ENCODE measurements around the gene DUSP7. TPM values are rescaled to one million over a fixed set of nuclear protein-coding genes. Genes with fewer than 3 reads are reported as not detected.

DUSP7 gene
- total RNA-seq, 1 donor from 2014 or later, result 40.7 TPM

DNA sequence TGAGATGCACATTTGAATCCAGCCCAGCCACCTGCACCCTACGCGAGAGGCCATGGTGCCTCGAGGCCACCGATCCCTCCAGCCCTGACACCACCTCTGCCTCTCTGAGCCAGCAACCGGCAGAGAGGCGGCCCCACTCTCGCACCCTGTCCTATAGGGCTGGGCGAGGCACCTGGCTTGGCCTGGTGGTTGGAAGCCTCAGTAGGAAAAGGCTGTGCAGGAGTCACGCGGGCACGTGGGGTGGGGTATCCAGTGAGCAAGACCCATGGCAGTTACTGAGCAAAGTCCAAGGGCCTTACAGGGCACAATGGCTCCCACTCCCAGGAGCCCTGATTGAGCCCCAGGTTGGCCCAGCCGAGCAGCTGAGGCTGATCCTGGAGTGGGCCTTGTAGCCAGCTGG, 12.4 kb upstream of the DUSP7 start:
- intact Hi-C loops (cut with micrococcal nuclease), result no loop called here

DNA sequence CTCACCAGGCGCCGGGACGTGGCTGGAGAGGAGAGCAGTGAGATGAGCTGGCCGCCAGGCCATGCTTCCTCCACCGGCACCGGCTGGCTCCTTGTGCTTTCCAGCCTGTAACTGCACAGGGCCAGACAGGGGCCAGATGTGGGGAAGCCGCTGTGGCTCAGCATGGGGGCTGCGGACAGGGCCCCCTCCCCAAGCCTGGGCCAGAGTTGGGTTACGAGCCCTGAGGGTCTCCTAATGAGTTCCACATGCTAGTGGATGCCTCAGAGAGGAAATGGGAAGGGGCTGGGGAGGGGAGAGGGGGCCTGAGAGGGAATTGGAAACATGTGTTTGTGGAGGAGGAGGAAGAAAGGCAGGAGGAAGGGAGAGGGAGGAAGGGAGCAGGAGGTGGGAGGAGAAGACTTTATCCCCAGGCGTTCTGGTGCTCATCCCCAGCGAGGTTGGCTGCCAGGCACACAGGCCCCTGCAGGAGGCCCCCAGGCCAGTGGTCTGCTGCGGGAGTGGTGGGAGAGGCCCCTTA, 11.7 kb upstream of the DUSP7 start:
- intact Hi-C loops (cut with micrococcal nuclease), result no loop called here

DNA sequence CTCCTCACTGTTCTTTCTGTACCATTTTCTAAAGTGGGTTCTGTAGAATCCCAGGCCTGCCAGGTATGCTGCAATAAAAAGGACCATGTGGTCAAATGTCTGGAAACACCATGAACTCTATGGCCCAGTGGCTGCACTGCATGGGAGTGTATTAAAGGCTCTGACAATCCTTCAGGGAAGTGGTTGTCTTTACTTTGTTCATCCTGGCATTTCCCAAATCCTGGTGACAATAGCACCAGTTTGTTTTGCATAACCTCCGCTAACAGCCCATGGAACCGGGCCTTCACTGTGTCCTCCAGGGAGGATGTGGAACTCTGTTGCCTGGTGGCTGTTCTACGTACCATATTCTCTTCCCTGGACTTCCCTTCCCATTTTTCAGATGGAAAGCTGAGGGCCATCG, 11.2 kb upstream of the DUSP7 start:
- intact Hi-C loops (cut with micrococcal nuclease), result no loop called here

DNA sequence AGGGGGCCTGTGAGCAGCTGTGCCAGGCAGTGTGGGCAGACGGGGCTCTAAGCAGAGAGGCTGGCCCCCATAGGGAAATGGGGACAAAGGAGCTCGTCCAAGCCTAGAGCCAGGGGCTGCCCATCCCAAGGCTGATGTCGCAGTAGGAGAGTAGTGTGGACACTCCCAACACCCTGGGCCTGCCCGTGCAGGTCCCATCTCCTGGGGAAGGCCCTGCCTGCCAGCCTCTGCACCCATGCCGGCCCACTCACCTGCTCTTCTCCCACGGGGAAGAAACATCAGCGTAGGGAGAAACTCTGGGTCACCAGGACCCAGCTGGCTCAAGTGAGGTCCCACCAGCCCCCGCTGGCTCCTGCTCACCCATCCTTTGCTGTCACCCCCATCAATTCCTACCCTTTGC, 10.7 kb upstream of the DUSP7 start:
- intact Hi-C loops (cut with micrococcal nuclease), result no loop called here

DNA sequence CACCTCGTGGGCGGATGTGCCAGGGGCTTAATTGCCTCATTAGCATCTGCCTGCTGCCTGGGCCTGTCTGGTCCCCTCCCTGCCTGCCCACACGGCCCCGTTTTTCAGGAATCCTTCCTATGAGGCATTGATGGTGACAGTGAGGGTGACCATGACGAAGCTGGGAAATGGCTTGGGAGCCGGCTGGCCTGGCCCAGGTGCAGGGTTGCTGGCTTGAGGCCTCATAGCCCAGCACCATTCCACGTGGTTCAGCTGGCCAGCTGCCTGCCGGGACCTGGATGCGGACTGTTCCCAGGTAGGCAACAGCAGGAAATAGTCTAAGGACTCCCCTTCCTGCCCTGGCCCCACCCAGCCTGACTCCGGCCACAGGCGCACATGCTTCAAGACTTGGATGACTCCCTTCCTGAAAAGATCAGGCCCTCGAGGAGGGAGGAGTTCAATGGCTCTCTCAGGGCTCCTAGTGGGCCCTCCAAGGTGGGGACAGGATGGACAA, 8.9 kb upstream of the DUSP7 start:
- intact Hi-C loops (cut with micrococcal nuclease), result no loop called here

DNA sequence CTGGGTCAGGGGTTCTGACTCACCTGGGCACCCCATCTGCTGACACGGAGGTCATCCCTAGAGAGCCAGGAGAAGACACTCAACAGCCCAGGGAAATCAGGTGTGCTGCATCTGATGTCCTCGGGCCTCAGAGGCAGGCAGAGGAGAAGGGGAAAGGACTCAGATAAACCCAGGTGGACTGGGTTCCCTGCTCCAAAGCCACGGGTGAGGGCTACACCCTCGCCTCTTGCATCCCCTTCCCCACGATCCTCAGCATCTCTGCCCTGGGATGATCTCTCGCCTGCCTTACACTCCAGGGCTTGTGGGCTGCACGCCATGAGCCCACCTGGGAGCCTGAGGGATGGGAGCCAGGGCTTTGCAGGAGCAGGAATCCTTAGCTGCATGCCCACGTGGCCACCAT, 8.2 kb upstream of the DUSP7 start:
- intact Hi-C loops (cut with micrococcal nuclease), result no loop called here

DNA sequence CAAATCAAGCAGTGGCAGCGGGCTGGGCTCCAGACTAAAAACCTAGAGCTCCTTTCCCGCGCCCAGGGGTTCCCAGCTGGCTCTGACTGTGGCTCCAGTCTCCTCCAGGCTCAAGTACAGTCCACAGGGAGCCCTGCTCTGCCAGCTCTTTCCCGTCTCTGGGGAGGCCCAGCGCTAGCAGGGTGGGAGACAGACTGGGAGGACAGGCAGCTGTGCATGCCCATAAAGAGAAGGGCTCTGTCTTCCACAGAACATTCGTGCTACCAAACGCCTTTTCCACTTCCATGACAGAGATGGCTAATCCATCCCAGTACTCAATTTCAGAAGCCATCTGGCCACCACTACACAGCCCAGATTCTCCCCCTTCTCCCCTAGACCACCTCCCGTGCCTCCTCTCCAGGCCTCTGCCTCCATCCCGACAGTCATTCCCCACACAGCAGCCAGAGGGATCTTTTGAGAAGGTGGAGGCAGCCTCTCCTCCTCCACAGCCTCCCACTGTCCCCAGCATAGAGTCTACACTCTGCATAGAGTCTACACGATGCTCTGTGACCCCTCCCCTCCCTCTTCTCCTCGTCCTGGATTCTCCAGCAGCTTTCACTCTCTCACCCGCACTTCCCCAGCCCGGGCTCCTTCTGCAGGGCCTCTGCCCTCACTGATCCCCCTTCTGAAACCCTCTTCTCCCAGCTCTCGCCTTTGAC, 6.8 kb upstream of the DUSP7 start:
- intact Hi-C loops (cut with micrococcal nuclease), result no loop called here

DNA sequence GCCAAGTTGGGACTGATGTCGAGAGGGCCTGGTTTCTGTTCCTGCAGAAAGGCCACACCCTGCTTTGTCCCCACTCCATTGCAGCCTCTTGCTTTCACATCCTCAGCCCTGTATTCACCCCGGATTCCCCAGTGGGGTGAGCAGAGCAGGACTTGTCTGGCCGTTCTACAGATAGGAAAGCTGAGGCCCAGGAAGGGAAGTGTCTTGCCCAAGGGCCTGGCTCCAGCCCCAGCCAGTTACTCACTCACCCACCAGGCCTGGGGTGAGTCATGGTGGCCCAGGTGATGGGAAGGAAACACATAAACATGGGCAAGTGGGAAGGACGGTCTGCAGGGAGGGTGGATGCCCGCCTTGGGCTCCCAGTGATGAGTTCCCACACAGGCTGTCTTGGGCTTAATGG, 6.1 kb upstream of the DUSP7 start:
- intact Hi-C loops (cut with micrococcal nuclease), result no loop called here

DNA sequence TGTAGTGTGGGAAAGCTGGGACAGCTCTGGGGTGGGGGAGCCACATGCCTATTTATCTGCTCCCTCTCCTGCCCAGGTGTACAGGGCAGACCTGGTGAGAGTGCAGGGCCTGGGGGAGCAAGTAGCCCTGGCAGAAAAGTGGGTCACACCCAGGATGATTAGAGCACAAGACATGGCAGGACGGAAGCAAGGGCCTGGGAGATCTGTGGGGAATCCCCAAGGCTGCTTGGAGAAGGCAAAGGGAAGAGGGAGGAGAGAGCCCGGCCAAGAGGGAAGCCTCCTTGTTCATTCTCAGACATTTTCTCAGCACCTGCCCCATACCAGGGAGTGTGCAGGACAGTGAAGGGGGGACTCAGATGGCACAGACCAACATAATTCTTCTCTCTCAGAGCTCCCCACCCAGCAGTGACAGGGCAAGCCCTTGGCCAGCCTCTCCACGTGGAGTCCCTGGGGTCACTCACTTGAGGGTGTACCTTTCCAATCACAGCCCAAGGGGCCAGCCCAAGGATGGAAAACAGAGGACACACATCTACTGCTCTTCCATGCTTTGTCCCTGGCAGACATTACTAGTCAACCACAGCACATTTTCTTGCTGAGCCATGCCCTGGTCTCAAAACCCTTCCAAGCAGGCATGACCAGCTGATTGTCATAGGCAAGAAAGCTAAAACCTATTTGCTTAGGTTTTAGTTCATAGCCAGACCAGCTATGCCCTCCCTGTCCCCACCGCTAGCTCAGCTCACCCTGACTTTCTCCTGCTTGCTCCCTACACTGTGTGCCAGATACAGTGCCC, 4.9 kb upstream of the DUSP7 start:
- intact Hi-C loops (cut with micrococcal nuclease), result no loop called here

DNA sequence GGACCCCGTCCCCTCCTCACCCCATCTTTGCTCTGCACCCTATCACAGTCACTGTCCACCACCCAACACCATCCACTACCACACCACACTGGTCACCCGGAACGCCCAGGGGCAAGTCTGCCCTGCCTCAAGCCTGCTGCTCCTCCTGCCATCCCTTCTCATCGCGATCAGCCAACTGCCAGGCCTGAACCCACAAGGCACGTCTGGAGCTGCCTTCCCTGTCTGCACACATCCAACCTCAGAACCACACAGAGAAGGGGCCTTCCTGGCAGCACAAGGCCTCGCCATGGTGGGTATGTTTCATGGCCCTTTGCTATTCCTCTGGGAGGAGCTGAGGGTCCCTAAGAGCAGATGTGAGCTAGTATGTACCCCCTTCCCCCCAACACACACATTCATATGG, 3.4 kb upstream of the DUSP7 start:
- intact Hi-C loops (cut with micrococcal nuclease), result loop anchor here (5.0 to 10.0 kb wide), 3 partner anchors 165 to 1705 kb away; partner anchors contain the start of genes CYB561D2, NPRL2, TEX264 and TLR9

DNA sequence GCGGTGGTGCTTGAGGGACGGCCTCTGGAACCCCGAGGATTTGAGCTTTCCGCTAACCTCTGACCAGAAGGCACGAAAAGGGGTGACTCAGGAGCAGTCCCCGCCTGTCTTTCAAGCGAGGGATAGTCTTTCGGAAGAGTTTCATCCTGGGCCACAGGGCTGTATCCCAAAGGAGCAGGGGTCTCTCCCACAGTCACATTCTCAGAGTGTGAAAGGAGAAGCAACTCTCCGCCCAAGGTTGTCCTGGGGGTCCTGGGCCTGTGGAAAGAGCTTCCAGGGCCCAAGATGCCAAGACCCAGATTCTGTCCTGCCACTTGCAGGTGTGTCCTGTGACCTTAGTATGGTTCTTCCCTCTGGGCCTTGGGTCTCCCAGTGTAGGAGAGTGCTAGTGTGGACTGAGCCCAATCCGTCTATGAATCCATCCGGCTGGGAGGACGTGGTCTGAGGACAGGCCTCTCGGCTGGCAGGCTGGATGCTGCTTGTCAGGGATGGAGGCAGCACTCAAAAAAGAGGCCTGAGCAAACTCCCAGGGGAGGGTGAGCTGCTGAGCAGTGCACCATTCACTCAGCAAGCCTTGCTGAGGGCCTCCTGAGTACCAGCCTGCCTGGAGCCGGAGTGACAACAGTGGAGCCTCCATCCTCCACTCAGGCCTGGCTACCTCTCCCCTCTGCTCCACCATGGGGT, 1.6 kb upstream of the DUSP7 start:
- intact Hi-C loops (cut with micrococcal nuclease), result loop anchor here (1.0 to 10.0 kb wide), 22 partner anchors 57 to 1759 kb away; partner anchors contain the start of genes ABHD14A, ABHD14B, ACY1 and ALAS1

DNA sequence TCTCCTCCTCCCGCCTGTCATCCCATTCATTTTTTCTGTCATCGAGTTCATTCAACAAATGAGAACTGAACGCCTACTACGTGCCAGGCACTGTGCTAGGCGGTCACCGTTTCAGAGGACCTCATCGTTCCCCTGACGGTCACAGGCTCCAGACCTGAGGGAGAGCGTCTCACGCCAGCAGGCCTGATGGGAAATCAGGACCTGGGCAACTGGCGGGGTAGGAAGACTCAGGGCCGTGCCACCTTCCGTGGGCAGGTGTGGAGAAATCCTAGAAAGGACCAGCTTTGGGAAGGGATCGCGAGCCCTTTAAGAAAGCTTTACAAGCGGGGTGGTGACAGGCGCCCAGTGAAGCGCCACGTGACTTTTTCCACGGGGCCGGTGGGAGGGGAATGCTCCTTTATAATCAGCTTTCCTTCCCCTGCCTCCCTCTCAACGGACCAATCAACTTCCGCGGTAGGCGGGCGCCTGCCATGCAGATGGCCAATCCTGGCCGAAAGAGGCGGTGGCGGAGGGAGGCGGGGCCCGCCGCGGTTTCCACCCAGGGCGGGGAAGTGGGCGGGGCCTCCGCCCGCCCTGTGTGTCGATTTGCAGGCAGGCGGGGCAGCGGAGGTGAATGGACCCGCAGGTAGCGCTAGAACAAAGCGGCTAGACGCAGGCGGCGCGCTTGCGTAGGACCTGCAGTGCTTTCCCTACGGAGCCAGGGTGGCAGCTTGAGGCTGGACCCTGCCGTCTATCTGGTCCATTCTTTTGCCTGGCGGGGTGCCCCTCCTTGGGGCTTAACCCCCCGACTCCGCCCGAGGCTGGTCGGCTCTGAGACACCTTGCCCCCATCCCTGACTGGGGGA, 819 bp upstream of the DUSP7 start:
- intact Hi-C loops (cut with micrococcal nuclease), result loop anchor here (1.0 to 10.0 kb wide), 22 partner anchors 56 to 1758 kb away; partner anchors contain the start of genes ABHD14A, ABHD14B, ACY1 and ALAS1

DNA sequence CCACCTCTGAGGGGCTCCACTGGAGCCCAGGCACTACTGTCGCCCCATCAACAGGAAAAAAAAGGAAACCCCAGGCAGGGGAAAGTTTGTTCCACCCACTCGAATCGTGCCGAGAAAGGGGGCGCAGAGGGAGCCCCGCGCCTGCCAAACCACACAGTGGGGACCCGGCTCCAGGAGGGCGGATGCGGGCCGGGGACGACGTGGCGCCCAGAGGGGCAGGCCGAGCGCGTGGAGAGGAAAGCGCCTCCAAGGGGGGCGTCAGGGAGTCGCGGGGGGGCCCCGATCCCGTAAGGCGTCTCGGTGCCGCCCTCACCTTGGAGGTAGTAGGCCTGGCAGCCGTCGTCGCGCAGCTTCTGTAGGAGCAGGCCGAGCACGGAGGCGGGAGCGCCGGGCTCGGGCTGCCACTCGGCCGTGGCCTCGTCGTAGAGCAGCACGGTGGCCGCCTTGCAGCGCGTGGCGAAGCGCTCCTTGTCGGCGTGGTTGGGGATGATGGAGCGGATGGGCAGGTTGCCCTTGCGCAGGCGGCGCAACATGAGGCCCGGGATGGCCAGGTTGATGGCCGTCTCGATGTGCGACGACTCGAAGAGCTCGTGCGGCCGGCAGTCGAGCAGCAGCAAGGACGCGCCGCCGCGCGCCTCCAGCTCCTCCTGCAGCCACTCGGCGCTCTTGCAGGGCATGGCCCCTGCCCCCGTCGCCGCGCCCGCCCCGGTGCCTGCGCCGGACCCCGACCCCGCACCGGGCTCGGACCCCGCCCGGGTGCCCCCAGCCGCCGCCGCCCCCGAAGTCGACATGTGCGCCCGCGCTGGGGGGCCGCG, 627 bp downstream of the DUSP7 start:
- intact Hi-C loops (cut with micrococcal nuclease), result loop anchor here (2.0 to 10.0 kb wide), 8 partner anchors 81 to 1757 kb away; partner anchors contain the start of genes ABHD14A, ABHD14B, CYB561D2 and HYAL3

DNA sequence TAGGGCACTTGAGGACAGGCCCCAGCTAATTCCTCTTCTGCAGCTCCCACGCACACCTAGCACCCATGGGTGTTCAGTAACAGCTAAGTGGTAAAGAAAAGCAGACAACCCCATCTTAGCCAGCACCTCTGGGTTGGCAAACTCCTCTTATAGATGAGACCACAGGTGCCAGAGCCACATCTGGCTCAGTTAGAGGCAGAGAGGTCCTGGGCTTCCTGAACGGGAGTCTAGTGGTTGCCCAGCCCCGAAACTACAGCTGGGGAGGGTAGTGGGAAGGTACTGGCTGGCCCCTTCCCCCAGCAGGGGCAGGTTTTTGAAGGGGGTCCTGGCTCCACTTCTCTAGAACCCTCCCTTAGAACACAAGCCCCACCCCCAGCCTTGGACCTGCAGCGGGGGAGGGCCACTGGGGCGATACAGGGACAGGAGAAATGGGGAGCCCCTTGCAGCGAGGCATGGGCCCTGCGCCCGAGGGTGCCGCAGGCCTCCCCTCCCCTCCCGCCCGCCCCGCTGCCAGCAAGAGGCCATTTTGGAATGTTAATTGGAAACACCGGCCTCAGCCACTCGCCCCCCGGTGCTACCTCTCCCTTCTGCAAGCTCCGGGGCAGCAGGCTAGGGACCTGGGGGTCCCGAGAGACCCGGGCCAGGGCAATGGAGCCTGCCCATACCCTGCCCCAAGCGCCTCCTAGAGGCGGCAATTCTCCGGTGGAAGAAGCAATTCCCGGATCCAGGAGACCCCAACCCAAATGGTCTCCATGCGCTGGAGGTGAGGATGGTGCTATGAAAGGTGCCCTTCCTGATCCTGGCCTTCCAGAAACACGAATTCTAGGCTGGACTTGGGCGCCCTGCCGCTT, 1.5 kb downstream of the DUSP7 start:
- intact Hi-C loops (cut with micrococcal nuclease), result loop anchor here (5.0 to 10.0 kb wide), 3 partner anchors 170 to 1700 kb away; partner anchors contain the start of genes CYB561D2, NPRL2, TEX264 and TLR9

DNA sequence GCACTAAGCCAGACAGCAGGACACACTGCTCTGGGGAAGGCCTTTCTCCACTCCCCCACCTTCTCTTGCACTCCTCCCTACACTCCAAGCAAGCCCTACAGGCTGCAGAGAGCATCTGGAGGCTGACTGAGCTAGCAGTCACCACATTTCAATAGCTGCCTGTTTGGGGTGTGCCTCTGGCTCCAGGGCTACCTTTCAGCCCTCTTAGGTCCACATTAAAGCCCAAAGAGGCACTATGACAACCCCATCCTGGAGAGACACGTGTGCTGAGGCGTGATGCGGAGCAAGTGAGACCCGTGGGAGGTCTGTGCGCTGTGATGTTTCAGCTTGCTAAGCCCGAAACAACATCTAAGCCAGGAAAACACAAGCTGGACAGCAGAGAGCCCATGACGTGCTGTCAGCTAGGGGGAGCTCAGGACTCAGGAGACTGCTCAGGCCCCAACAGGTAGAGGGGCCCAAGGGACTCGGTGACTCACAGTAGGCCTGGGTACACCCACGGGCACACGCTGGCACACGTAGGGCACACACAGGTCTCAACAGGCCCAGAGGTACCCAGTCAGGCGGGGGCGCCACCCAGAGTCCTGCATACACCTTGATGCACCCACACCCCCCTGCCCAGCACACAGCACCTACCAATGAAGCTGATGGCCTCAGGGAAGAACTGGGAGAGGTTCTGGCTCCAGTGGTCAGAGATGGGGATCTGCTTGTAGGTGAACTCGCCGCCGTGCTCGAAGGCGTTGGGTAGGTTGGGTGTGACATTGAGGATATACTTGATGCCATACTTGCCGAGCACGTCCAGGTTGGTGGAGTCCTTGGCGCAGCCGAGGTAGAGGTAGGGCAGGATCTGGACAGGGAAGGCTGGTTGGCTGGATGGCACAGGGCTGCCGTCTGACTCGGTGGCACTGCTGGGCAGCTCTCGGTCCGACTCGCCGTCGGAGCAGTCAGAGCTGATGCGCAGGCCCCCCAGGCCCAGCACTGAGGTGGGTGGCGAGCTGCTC, 2.8 kb downstream of the DUSP7 start:
- intact Hi-C loops (cut with micrococcal nuclease), result loop anchor here (1.0 to 10.0 kb wide), 4 partner anchors 33 to 1699 kb away; partner anchors contain the start of genes CYB561D2, NPRL2, TLR9 and TMEM115

DNA sequence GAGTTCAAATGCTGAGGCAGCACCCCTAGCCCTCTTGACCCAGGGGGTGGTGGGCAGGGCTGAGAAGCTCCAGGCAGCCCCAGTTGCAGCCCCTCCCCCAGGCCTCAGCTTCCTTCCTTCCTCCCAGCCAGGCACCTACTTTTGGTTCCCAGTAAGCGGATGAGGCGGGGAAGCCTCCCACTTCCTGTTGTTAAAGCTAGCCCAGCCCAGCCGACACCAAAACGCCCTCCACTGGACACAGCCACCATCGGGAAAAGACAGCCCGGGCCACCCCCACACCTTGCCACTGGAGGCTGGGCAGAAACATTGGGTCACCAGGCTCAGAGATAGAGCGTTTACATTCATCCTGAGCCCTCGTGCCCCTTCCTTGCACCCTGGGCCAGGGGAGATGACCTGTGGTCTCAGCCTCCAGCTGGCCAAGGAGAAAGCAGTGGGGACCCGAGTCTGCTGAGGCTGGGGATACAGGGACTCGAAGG, 3.5 kb downstream of the DUSP7 start:
- intact Hi-C loops (cut with micrococcal nuclease), result loop anchor here (1.0 to 10.0 kb wide), 4 partner anchors 34 to 1698 kb away; partner anchors contain the start of genes CYB561D2, NPRL2, TLR9 and TMEM115

DNA sequence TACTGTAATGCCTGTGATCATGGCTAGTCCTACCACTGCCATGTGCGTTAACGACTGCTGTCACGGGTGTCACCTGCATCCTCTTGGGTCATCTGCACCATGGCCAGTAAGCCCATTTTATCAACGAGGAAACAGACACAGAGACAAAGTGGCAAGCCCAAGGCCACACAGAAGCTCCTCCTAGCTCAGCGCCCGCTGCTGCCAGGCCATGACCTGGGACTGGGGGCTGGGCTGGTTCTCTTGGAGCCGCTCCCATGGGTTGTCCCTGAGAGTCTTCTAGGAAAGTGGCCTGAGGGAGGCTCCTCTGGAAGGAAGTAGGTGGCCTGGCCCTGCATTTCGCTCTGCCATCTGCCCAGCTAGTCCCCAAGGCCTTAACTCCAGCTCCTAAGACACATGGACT, 4.9 kb downstream of the DUSP7 start:
- intact Hi-C loops (cut with micrococcal nuclease), result loop anchor here (10.0 kb wide), 2 partner anchors 173 to 1697 kb away; partner anchors contain the start of genes CYB561D2, NPRL2, TLR9 and TMEM115

All from T-helper 1 cell treated with Interleukin-12 subunit alpha and Interleukin-12 subunit beta and Interleukin-4 antibody, amounts not matched to agents 30 ng/mL and 1 ng/mL, for 36 hours (primary cell).